Dermis blood vessel endothelial cell (primary cell): Measurements from ENCODE around the gene RDH5. TPM values are rescaled to one million over a fixed set of nuclear protein-coding genes. Genes with fewer than 3 reads are reported as not detected.
"Not testable (repeated sequence)": the region's sequence is repeated elsewhere in the genome, so short reads cannot be mapped to it uniquely, and the experiment has no call there.

Experiments
- DNase-seq: peaks from one replicate; pipeline ENCODE4 v3.0.0; 2010
- total RNA-seq: library from RNA; depleted of rRNA; stranded (reverse); fragments of >200 nt; gene quantifications from 2 replicates; pipeline ENCODE4 v1.2.3, GENCODE V29; 2014

The RDH5 gene
- total RNA-seq, 1 donor from 2014 or later = 2.2 TPM

- no peak for DNase-seq
Measured at GRCh38 chr12:55746174-55746912, 26.1 kb downstream of the RDH5 start.

GRCh38 chr12:55746913-55747231, 26.7 kb downstream of the RDH5 start:
- DNase-seq = no peak

- no peak for DNase-seq
Measured at GRCh38 chr12:55748230-55748993, 28.2 kb downstream of the RDH5 start.

- DNase-seq = no peak
Measured at GRCh38 chr12:55755246-55755645, 35.1 kb downstream of the RDH5 start.

GRCh38 chr12:55757701-55758100, 37.5 kb downstream of the RDH5 start:
- DNase-seq = no peak

GRCh38 chr12:55758575-55758974, 38.4 kb downstream of the RDH5 start:
- not testable (repeated sequence) for DNase-seq

GRCh38 chr12:55760663-55761062, 40.5 kb downstream of the RDH5 start:
- no peak for DNase-seq

GRCh38 chr12:55762646-55763045, 42.5 kb downstream of the RDH5 start:
- DNase-seq = no peak

GRCh38 chr12:55765736-55766290, 45.6 kb downstream of the RDH5 start:
- DNase-seq = no peak

- DNase-seq = no peak
Measured at GRCh38 chr12:55767156-55767555, 47.0 kb downstream of the RDH5 start.

GRCh38 chr12:55771736-55772135, 51.5 kb downstream of the RDH5 start:
- DNase-seq = no peak

Other genes with a start within 250 kb of the RDH5 start
- gene OR6C68, start 228.0 kb upstream of the RDH5 start, total RNA-seq = not detected in 2 replicates
- gene OR6C4, start 170.8 kb upstream of the RDH5 start, total RNA-seq = not detected in 2 replicates
- not detected in 2 replicates for gene OR2AP1, start 147.9 kb upstream of the RDH5 start, total RNA-seq
- not detected in 2 replicates for gene OR10P1, start 83.5 kb upstream of the RDH5 start, total RNA-seq
- gene ITGA7, start 12.5 kb upstream of the RDH5 start, total RNA-seq = 0.42 and 0.68 TPM in 2 replicates
- 55.8 and 61.2 TPM in 2 replicates for gene BLOC1S1, start 4.3 kb upstream of the RDH5 start, total RNA-seq
- gene CD63, start 8.6 kb downstream of the RDH5 start, total RNA-seq = 752 and 1,427 TPM in 2 replicates
- 1.4 and 5.9 TPM in 2 replicates for gene GDF11, start 22.7 kb downstream of the RDH5 start, total RNA-seq
- 93.8 and 113 TPM in 2 replicates for gene SARNP, start 97.3 kb downstream of the RDH5 start, total RNA-seq
- gene ORMDL2, start 97.6 kb downstream of the RDH5 start, total RNA-seq = 35.3 and 38.6 TPM in 2 replicates
- gene DNAJC14, start 109.2 kb downstream of the RDH5 start, total RNA-seq = 63.2 and 65.9 TPM in 2 replicates
- gene MMP19, start 122.5 kb downstream of the RDH5 start, total RNA-seq = 0.68 and 1.1 TPM in 2 replicates
- gene PYM1, start 207.5 kb downstream of the RDH5 start, total RNA-seq = 33.1 and 34.9 TPM in 2 replicates
- 23.7 and 41.5 TPM in 2 replicates for gene DGKA, start 210.8 kb downstream of the RDH5 start, total RNA-seq
- gene PMEL, start 245.6 kb downstream of the RDH5 start, total RNA-seq = 0.37 and 1.5 TPM in 2 replicates
- 20.8 and 35.0 TPM in 2 replicates for gene CDK2, start 246.4 kb downstream of the RDH5 start, total RNA-seq